Endothelial cell of umbilical vein (primary cell): ENCODE results near the gene DNAJB13.

ENCODE experiments used
- EZH2 ChIP-seq: IDR thresholded peaks from 2 replicates; pipeline ENCODE4 v1.6.1; 2012; ENCODE audit warnings: borderline replicate concordance, low read depth, mild to moderate bottlenecking, moderate library complexity, low read length, inconsistent platforms; ENCODE audit not compliant: severe bottlenecking
- FOS ChIP-seq: IDR thresholded peaks from 2 replicates; pipeline ENCODE4 v1.6.1; 2011; ENCODE audit warnings: mild to moderate bottlenecking, low read length, moderate library complexity, borderline replicate concordance; ENCODE audit not compliant: insufficient read depth
- JUN ChIP-seq: IDR thresholded peaks from 2 replicates; pipeline ENCODE4 v1.6.1; 2011; ENCODE audit warnings: borderline replicate concordance, low read depth; ENCODE audit not compliant: insufficient read length, insufficient read depth
- MYC ChIP-seq: IDR thresholded peaks from one replicate; pipeline ENCODE4 v1.6.1; 2011; ENCODE audit warnings: mild to moderate bottlenecking, low read depth, low read length
- POLR2A ChIP-seq: IDR thresholded peaks from 2 replicates; pipeline ENCODE4 v1.6.1; 2012; ENCODE audit warnings: low read depth, mild to moderate bottlenecking, control low read depth, low read length
- POLR2AphosphoS5 ChIP-seq: IDR thresholded peaks from 2 replicates; pipeline ENCODE4 v1.6.1; 2012; ENCODE audit warnings: low read depth, mild to moderate bottlenecking, control low read depth, low read length, moderate library complexity; ENCODE audit not compliant: insufficient read depth
- TF ChIP-seq, protein P1 (sequence below), 2 donors: IDR thresholded peaks; 1 replicate in 1 of 2; 2 replicates in 1 of 2; pipeline ENCODE4 v1.5.1; 2011; ENCODE audit warnings: low read length in 2 of 2, mild to moderate bottlenecking in 2 of 2, moderate library complexity in 2 of 2, control low read depth in 1 of 2, inconsistent platforms in 1 of 2, low read depth in 1 of 2; ENCODE audit not compliant: insufficient read depth in 1 of 2; ENCODE audit errors: extremely low read depth in 1 of 2
- TF ChIP-seq, protein P2 (sequence below): IDR thresholded peaks from 2 replicates; pipeline ENCODE4 v1.6.1; 2011; ENCODE audit not compliant: insufficient read depth, insufficient read length

GRCh38 chr11:74005721-74006517 lies 55.1 kb downstream of the DNAJB13 start:
- TF ChIP-seq, protein P1, sequence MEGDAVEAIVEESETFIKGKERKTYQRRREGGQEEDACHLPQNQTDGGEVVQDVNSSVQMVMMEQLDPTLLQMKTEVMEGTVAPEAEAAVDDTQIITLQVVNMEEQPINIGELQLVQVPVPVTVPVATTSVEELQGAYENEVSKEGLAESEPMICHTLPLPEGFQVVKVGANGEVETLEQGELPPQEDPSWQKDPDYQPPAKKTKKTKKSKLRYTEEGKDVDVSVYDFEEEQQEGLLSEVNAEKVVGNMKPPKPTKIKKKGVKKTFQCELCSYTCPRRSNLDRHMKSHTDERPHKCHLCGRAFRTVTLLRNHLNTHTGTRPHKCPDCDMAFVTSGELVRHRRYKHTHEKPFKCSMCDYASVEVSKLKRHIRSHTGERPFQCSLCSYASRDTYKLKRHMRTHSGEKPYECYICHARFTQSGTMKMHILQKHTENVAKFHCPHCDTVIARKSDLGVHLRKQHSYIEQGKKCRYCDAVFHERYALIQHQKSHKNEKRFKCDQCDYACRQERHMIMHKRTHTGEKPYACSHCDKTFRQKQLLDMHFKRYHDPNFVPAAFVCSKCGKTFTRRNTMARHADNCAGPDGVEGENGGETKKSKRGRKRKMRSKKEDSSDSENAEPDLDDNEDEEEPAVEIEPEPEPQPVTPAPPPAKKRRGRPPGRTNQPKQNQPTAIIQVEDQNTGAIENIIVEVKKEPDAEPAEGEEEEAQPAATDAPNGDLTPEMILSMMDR (IDR thresholded peaks at IDR 0.05; ENCODE audit: extremely low read depth in 1 of 2, insufficient read depth in 1 of 2, low read depth in 1 of 2, low read length in 2 of 2) = no peak
- no peak for TF ChIP-seq JUN
- TF ChIP-seq EZH2 = no peak
- no peak for TF ChIP-seq POLR2A
- TF ChIP-seq, protein P2, sequence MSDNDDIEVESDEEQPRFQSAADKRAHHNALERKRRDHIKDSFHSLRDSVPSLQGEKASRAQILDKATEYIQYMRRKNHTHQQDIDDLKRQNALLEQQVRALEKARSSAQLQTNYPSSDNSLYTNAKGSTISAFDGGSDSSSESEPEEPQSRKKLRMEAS = no peak
- TF ChIP-seq MYC = no peak
- TF ChIP-seq POLR2AphosphoS5 = no peak
- TF ChIP-seq FOS = no peak
